Hepatocyte (in vitro differentiated cells): ENCODE data around the gene CDC42BPA.

Experiments used
- CTCF ChIP-seq: fragments of 200-600 bp; sonication (generic); IDR thresholded peaks from 2 replicates; pipeline ENCODE4 v1.5.1; 2016; ENCODE audit warnings: antibody characterized with exemption, mild to moderate bottlenecking; ENCODE audit not compliant: poor library complexity
- EZH2 ChIP-seq: fragments of 200-600 bp; sonication (generic); IDR thresholded peaks from 2 replicates; pipeline ENCODE4 v1.6.1; 2016; ENCODE audit warnings: antibody characterized with exemption, mild to moderate bottlenecking, borderline replicate concordance

GRCh38 chr1:226958300-226958699 is 360.0 kb downstream of the CDC42BPA start:
- TF ChIP-seq CTCF (no peak), EZH2 (no peak)
